WI38 (cell line): Measurements from ENCODE around the gene DNAH5.

Experiments used
- H3K4me3 ChIP-seq: 2 replicates; pipeline ENCODE4 v1.5.1; 2011; ENCODE audit warnings: low read depth, mild to moderate bottlenecking, control low read depth, low read length
- TF ChIP-seq, protein P1 (sequence below): IDR thresholded peaks from 2 replicates; pipeline ENCODE4 v1.5.1; 2012; ENCODE audit warnings: low read depth, mild to moderate bottlenecking, control low read depth, low read length

Gene DNAH5

DNA sequence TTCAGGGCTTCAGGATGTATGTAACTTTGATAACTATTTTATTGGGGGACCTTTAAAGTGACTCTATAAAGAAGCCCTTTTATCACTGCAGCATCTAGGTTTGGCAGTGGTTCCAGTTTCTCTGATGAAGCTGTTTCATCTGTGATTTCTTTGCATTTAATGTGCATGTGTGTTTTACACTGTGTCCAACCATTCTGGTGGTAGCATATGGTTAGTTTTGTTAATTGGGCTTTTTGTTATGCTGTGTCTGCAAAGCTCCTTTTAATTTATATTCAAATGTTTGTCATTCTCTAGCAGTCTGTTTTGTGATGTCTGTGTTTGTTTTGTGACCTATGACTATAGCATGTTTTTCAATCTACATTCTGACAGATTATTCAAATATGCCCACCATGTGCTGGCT is 294.8 kb downstream of the DNAH5 start:
- TF ChIP-seq, protein P1, sequence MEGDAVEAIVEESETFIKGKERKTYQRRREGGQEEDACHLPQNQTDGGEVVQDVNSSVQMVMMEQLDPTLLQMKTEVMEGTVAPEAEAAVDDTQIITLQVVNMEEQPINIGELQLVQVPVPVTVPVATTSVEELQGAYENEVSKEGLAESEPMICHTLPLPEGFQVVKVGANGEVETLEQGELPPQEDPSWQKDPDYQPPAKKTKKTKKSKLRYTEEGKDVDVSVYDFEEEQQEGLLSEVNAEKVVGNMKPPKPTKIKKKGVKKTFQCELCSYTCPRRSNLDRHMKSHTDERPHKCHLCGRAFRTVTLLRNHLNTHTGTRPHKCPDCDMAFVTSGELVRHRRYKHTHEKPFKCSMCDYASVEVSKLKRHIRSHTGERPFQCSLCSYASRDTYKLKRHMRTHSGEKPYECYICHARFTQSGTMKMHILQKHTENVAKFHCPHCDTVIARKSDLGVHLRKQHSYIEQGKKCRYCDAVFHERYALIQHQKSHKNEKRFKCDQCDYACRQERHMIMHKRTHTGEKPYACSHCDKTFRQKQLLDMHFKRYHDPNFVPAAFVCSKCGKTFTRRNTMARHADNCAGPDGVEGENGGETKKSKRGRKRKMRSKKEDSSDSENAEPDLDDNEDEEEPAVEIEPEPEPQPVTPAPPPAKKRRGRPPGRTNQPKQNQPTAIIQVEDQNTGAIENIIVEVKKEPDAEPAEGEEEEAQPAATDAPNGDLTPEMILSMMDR, result no peak
- no peak overlapping the region for H3K4me3 ChIP-seq

DNA sequence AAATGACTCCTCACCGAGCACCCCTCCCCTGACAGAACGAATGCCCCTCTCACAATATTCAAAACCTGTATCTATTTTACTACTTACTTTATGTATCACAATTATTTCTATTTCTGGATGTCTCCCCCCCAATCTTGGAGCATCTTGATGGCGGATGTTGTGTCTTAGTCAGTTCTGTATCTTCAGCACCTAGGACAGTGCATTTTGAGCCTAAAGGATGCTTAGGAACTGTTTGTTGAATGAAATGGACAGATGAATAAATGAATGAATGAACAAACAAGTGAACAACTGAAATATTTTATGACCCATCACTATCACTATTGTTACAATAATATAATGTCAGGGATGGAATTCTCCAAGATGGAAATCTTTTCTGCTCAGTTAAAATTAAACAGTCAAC is 295.7 kb downstream of the DNAH5 start:
- H3K4me3 ChIP-seq, result no peak overlapping the region
- TF ChIP-seq, protein P1, result no peak

DNA sequence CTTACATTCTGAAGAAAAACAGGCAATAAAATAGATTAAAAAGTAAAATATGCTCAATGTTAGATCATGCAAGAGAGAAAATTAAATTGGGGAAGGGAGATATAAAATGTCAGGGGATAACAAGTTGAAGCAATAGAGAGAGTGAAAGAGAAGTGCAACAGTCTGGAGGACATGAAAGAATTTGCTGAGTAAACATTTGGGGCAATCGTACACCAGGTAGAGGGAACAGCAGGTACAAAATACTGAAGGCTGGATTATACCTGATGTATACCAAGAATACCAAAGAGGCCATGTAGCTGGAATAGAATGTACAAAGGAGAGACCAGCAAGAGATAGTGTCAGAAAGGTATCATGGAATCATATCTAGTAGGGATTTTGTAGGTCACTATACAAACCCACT is 300.8 kb downstream of the DNAH5 start:
- TF ChIP-seq, protein P1, result no peak
- H3K4me3 ChIP-seq, result no peak overlapping the region

DNA sequence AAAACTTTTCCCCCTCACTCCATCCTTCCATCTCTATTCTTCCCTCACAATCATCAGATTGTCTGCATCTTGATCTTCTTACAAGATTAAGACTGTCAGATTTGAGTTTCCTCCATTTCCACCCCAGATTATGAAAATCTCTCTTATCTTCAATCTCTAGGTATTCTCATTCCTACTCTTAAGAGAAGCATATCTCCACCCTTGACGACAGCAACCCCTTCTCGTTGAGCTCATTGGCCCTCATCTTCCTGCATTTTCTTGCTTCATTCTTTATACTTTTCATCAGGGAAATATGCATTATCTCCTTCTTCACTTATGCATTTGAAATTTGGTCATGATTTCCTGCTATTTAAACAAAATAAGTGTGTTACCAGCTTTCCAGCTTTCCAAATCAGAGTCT is 301.3 kb downstream of the DNAH5 start:
- no peak overlapping the region for H3K4me3 ChIP-seq
- TF ChIP-seq, protein P1, result no peak
